ENCODE measurements around the gene PRR33.
A peak's percentile ranks its signal among the peaks of the same experiment; 100 is the strongest.
"Not testable (repeated sequence)": the region's sequence is repeated elsewhere in the genome, so short reads cannot be mapped to it uniquely, and the experiment has no call there.

PRR33 gene

GRCh38 chr11:1891831-1892115, at the start of gene PRR33:
Gene PRR33, minus strand, starts transcription at chr11:1891895. Its CDS starts 1,311 bp downstream, at chr11:1890584.
- DNase-seq (ENCODE audit: low spot score): no peak

GRCh38 chr11:1939788-1940187, 48.1 kb upstream of the PRR33 start:
- not testable (repeated sequence) for DNase-seq (ENCODE audit: low spot score)

- no peak for DNase-seq (ENCODE audit: low spot score)
Measured at GRCh38 chr11:1939006-1939625, 47.4 kb upstream of the PRR33 start.

GRCh38 chr11:1938343-1939005, 46.8 kb upstream of the PRR33 start:
- no peak for DNase-seq (ENCODE audit: low spot score)

GRCh38 chr11:1937616-1938342, 46.1 kb upstream of the PRR33 start:
- DNase-seq (ENCODE audit: low spot score): no peak

GRCh38 chr11:1936781-1937615, 45.3 kb upstream of the PRR33 start:
- DNase-seq (ENCODE audit: low spot score): no peak

- no peak for DNase-seq (ENCODE audit: low spot score)
Measured at GRCh38 chr11:1936072-1936780, 44.5 kb upstream of the PRR33 start.

- DNase-seq (ENCODE audit: low spot score): no peak
Measured at GRCh38 chr11:1935156-1936071, 43.7 kb upstream of the PRR33 start.

- DNase-seq (ENCODE audit: low spot score): no peak
Measured at GRCh38 chr11:1934335-1935155, 42.9 kb upstream of the PRR33 start.

GRCh38 chr11:1933416-1934334, 42.0 kb upstream of the PRR33 start:
- DNase-seq (ENCODE audit: low spot score): no peak

- DNase-seq (ENCODE audit: low spot score): no peak
Measured at GRCh38 chr11:1932681-1933080, 41.0 kb upstream of the PRR33 start.

- no peak for DNase-seq (ENCODE audit: low spot score)
Measured at GRCh38 chr11:1932105-1932480, 40.4 kb upstream of the PRR33 start.

GRCh38 chr11:1931341-1932104, 39.8 kb upstream of the PRR33 start:
- DNase-seq (ENCODE audit: low spot score): no peak

- DNase-seq (ENCODE audit: low spot score): peak; percentile 13
Measured at GRCh38 chr11:1930462-1930830, 38.8 kb upstream of the PRR33 start.

- DNase-seq (ENCODE audit: low spot score): no peak
Measured at GRCh38 chr11:1929621-1930461, 38.1 kb upstream of the PRR33 start.

GRCh38 chr11:1928891-1929541, 37.3 kb upstream of the PRR33 start:
- no peak for DNase-seq (ENCODE audit: low spot score)

- no peak for DNase-seq (ENCODE audit: low spot score)
Measured at GRCh38 chr11:1928470-1928890, 36.8 kb upstream of the PRR33 start.

All from putamen (tissue), 1 donor.